Right lobe of liver (tissue), 6 donors: ENCODE results near the gene DHRSX. TPM values are rescaled to one million over a fixed set of nuclear protein-coding genes. Genes with fewer than 3 reads are reported as not detected.

Experiments used
- ATAC-seq, 4 donors: fragments of 200-7000 bp; cut with Tn5 transposase; one replicate each; pipeline ENCODE4 v1.9.1; 2020; ENCODE audit warnings: mild to moderate bottlenecking in 4 of 4, moderate library complexity in 4 of 4
- DNase-seq, 3 donors: peaks; one replicate each; pipeline ENCODE4 v3.0.0-alpha.2; 2020
- H3K27ac ChIP-seq, 3 donors: fragments of 200-600 bp; one replicate each; pipeline ENCODE4 v1.8.0; 2022
- H3K27me3 ChIP-seq, 2 donors: fragments of 200-600 bp; one replicate each; pipeline ENCODE4 v1.8.0; 2022
- H3K36me3 ChIP-seq, 4 donors: fragments of 200-600 bp; sonication (generic) in 1 of 4; one replicate each; pipeline versions ENCODE4 v1.5.1 to v1.8.0; 2017 to 2022; ENCODE audit warnings: control low read depth in 1 of 4
- H3K4me1 ChIP-seq, 4 donors: fragments of 200-600 bp; sonication (generic) in 1 of 4; one replicate each; pipeline versions ENCODE4 v1.5.1 to v1.8.0; 2017 to 2022; ENCODE audit warnings: control low read depth in 1 of 4
- H3K4me3 ChIP-seq, 3 donors: fragments of 200-600 bp; one replicate each; pipeline ENCODE4 v1.8.0; 2022
- H3K9me3 ChIP-seq, 4 donors: fragments of 200-600 bp; sonication (generic) in 1 of 4; one replicate each; pipeline versions ENCODE4 v1.5.1 to v1.8.0; 2017 to 2022; ENCODE audit warnings: control low read depth in 1 of 4
- CTCF ChIP-seq, 4 donors: fragments of 200-600 bp in 3 of 4; fragments of 450-650 bp in 1 of 4; IDR thresholded peaks; one replicate each; pipeline versions ENCODE4 v1.5.1 to v1.8.0; 2016 to 2022; ENCODE audit warnings: antibody characterized with exemption in 4 of 4, mild to moderate bottlenecking in 2 of 4
- POLR2A ChIP-seq: fragments of 450-650 bp; IDR thresholded peaks from one replicate; pipeline ENCODE4 v1.6.1; 2017; ENCODE audit warnings: antibody characterized with exemption, mild to moderate bottlenecking
- WGBS: methylation state at CpG from one replicate; pipeline ENCODE4 v1.1.6; 2018; ENCODE audit warnings: low coverage, low lambda C conversion rate; ENCODE audit not compliant: insufficient coverage; ENCODE audit errors: missing lambda C conversion rate; 5-methylcytosine and 5-hydroxymethylcytosine counted together
- intact Hi-C, 2 donors: fragments of 100-400 bp; cut with DNase I; formaldehyde crosslinking; loops; one replicate each; pipeline versions ENCODE4 v1.11.2 to v1.14.1; 2022
- total RNA-seq, 6 experiments: library from RNA; depleted of rRNA in 2 of 6; stranded (reverse); fragments of >200 nt in 2 of 6; fragmentation: NEBNext Ultra II Directional in 3 of 6; extraction: Animal tissue kit (Norgen Biotek cat#: 25700) in 3 of 6; gene quantifications; one replicate each; pipeline versions ENCODE4 v1.1.0 to v1.2.4, GENCODE V29; 2016 to 2023
- donor health status: DM: no; HTN: yes; CAD: no.
- donor health status: DM: no; HTN: no; CAD: no.
- donor health status: DM: no; HTN: no; CAD: no.
- donor health status: DM: no; HTN: yes; CAD: no.
- donor health status: DM: no; HTN: yes; CAD: no.

DHRSX gene
- total RNA-seq, 6 experiments from 2014 or later = 15.6 to 34.5 (median 29.0) TPM

GRCh38 chrX:2546496-2546895 lies 45.7 kb upstream of the DHRSX start:
- intact Hi-C loops = no loop called here
- no peaks in the 10 kb centered on the region for H3K4me1 ChIP-seq
- no peak overlapping the region for H3K4me3 ChIP-seq
- H3K27me3 ChIP-seq = no peaks in the 10 kb centered on the region
- no peak overlapping the region for H3K27ac ChIP-seq
- no peaks in the 10 kb centered on the region for H3K9me3 ChIP-seq
- DNase-seq = no peak
- TF ChIP-seq CTCF (IDR thresholded peaks at IDR 0.05) (no peak), POLR2A (no peak)
- WGBS = 83% methylated on average over 1 of the region's 1 CpG
- ATAC-seq = no peak
- no peaks in the 10 kb centered on the region for H3K36me3 ChIP-seq

GRCh38 chrX:2545144-2545543 lies 44.4 kb upstream of the DHRSX start:
- H3K36me3 ChIP-seq = no peaks in the 10 kb centered on the region
- ATAC-seq = no peak
- H3K4me3 ChIP-seq = no peak overlapping the region
- TF ChIP-seq POLR2A (no peak), CTCF (IDR thresholded peaks at IDR 0.05) (no peak)
- H3K9me3 ChIP-seq = no peaks in the 10 kb centered on the region
- intact Hi-C loops = no loop called here
- DNase-seq = no peak
- WGBS = 42% methylated on average over 1 of the region's 1 CpG
- H3K27me3 ChIP-seq = no peaks in the 10 kb centered on the region
- H3K27ac ChIP-seq = no peak overlapping the region
- H3K4me1 ChIP-seq = no peaks in the 10 kb centered on the region

- Histone ChIP-seq H3K4me3 (no peak overlapping the region), H3K9me3 (no peaks in the 10 kb centered on the region), H3K27ac (no peak overlapping the region), H3K27me3 (no peaks in the 10 kb centered on the region), H3K36me3 (no peaks in the 10 kb centered on the region), H3K4me1 (no peaks in the 10 kb centered on the region)
- DNase-seq = no peak
- no peak for ATAC-seq
- intact Hi-C loops = no loop called here
- 61% methylated on average over 4 of the region's 7 CpGs for WGBS
- no peak for TF ChIP-seq POLR2A
Observed at GRCh38 chrX:2542826-2543521, 42.2 kb upstream of the DHRSX start.

- 68% methylated on average over 6 of the region's 8 CpGs for WGBS
- intact Hi-C loops = no loop called here
- no peak overlapping the region for H3K27ac ChIP-seq
- H3K4me3 ChIP-seq = no peak overlapping the region
- TF ChIP-seq POLR2A (no peak), CTCF (IDR thresholded peaks at IDR 0.05) (no peak)
- no peaks in the 10 kb centered on the region for H3K4me1 ChIP-seq
- no peak for DNase-seq
- no peaks in the 10 kb centered on the region for H3K27me3 ChIP-seq
- ATAC-seq = no peak
- H3K9me3 ChIP-seq = no peaks in the 10 kb centered on the region
- H3K36me3 ChIP-seq = no peaks in the 10 kb centered on the region
Observed at GRCh38 chrX:2541603-2542002, 40.8 kb upstream of the DHRSX start.

- 68% methylated on average over 3 of the region's 12 CpGs for WGBS
- intact Hi-C loops = no loop called here
- no peak for DNase-seq
- no peaks in the 10 kb centered on the region for H3K27me3 ChIP-seq
- no peaks in the 10 kb centered on the region for H3K36me3 ChIP-seq
- no peaks in the 10 kb centered on the region for H3K9me3 ChIP-seq
- H3K4me3 ChIP-seq = no peak overlapping the region
- no peak for ATAC-seq
- no peaks in the 10 kb centered on the region for H3K4me1 ChIP-seq
- TF ChIP-seq POLR2A (no peak), CTCF (IDR thresholded peaks at IDR 0.05) (no peak)
- H3K27ac ChIP-seq = no peak overlapping the region
Observed at GRCh38 chrX:2540426-2540947, 39.7 kb upstream of the DHRSX start.
